Liver (tissue), 9 donors: Measurements from ENCODE around the gene FBP2. TPM values are rescaled to one million over a fixed set of nuclear protein-coding genes. Genes with fewer than 3 reads are reported as not detected.
A peak's percentile ranks its signal among the peaks of the same experiment; 100 is the strongest.

Experiments
- DNase-seq: peaks from one replicate; pipeline ENCODE4 v3.0.0-alpha.2; 2017; ENCODE audit warnings: low spot score
- H3K27ac ChIP-seq, 2 donors: one replicate each; pipeline ENCODE4 v1.7.0; 2013; ENCODE audit warnings: inconsistent platforms in 2 of 2, low read length in 2 of 2, control low read depth in 1 of 2, low read depth in 1 of 2, mild to moderate bottlenecking in 1 of 2
- H3K27me3 ChIP-seq, 4 donors: one replicate each; pipeline versions ENCODE4 v1.6.1 to v1.7.0; 2013; ENCODE audit warnings: low read length in 3 of 4, inconsistent platforms in 1 of 4, mild to moderate bottlenecking in 1 of 4, moderate library complexity in 1 of 4; ENCODE audit not compliant: control insufficient read depth in 4 of 4, insufficient read depth in 4 of 4
- H3K36me3 ChIP-seq, 4 donors: one replicate each; pipeline versions ENCODE4 v1.6.1 to v1.7.0; 2013; ENCODE audit warnings: low read length in 3 of 4, mild to moderate bottlenecking in 3 of 4, low read depth in 1 of 4, moderate library complexity in 1 of 4; ENCODE audit not compliant: control insufficient read depth in 4 of 4, insufficient read depth in 3 of 4
- H3K4me1 ChIP-seq, 4 donors: one replicate each; pipeline versions ENCODE4 v1.6.1 to v1.7.0; 2013; ENCODE audit warnings: low read length in 3 of 4, mild to moderate bottlenecking in 3 of 4, moderate library complexity in 1 of 4; ENCODE audit not compliant: control insufficient read depth in 4 of 4, insufficient read depth in 4 of 4
- H3K4me3 ChIP-seq, 3 donors: one replicate each; pipeline versions ENCODE4 v1.6.1 to v1.7.0; 2013; ENCODE audit warnings: low read length in 3 of 3, control low read depth in 1 of 3, low read depth in 1 of 3, mild to moderate bottlenecking in 1 of 3
- H3K9ac ChIP-seq, 2 donors: one replicate each; pipeline ENCODE4 v1.7.0; 2013; ENCODE audit warnings: low read length in 2 of 2, mild to moderate bottlenecking in 2 of 2, moderate library complexity in 2 of 2, control low read depth in 1 of 2, low read depth in 1 of 2
- H3K9me3 ChIP-seq, 4 donors: one replicate each; pipeline versions ENCODE4 v1.6.1 to v1.7.0; 2013; ENCODE audit warnings: low read length in 3 of 4; ENCODE audit not compliant: control insufficient read depth in 4 of 4
- ATF3 ChIP-seq: IDR thresholded peaks from 2 replicates; pipeline ENCODE4 v1.6.1; 2016; ENCODE audit warnings: antibody characterized with exemption
- CTCF ChIP-seq: fragments of 150-350 bp; IDR thresholded peaks from 2 replicates; pipeline ENCODE4 v1.5.1; 2017; ENCODE audit warnings: improper control_type of control experiment, low read depth, low read length; ENCODE audit not compliant: missing input control
- EGR1 ChIP-seq, 2 donors: IDR thresholded peaks; 2 replicates each; pipeline ENCODE4 v1.6.1; 2016 to 2018; ENCODE audit warnings: antibody characterized with exemption in 2 of 2, low read depth in 2 of 2
- FOXA1 ChIP-seq: IDR thresholded peaks from 2 replicates; pipeline ENCODE4 v1.6.1; 2016; ENCODE audit warnings: antibody characterized with exemption
- FOXA2 ChIP-seq: IDR thresholded peaks from 2 replicates; pipeline ENCODE4 v1.6.1; 2016; ENCODE audit warnings: antibody characterized with exemption
- HNF4A ChIP-seq, 2 donors: conservative IDR thresholded peaks; 2 replicates each; pipeline ENCODE4 v1.6.1; 2016; ENCODE audit warnings: antibody characterized with exemption in 2 of 2, mild to moderate bottlenecking in 2 of 2
- HNF4G ChIP-seq: IDR thresholded peaks from 2 replicates; pipeline ENCODE4 v1.6.1; 2016; ENCODE audit warnings: antibody characterized with exemption
- JUND ChIP-seq, 2 donors: IDR thresholded peaks; 2 replicates each; pipeline ENCODE4 v1.6.1; 2016; ENCODE audit warnings: antibody characterized with exemption in 2 of 2
- MAX ChIP-seq: IDR thresholded peaks from 2 replicates; pipeline ENCODE4 v1.6.1; 2016; ENCODE audit warnings: antibody characterized with exemption
- NR2F2 ChIP-seq: IDR thresholded peaks from 2 replicates; pipeline ENCODE4 v1.6.1; 2016; ENCODE audit warnings: antibody characterized with exemption
- RAD21 ChIP-seq, 2 donors: IDR thresholded peaks; 2 replicates each; pipeline ENCODE4 v1.6.1; 2016; ENCODE audit warnings: antibody characterized with exemption in 2 of 2, mild to moderate bottlenecking in 2 of 2
- RXRA ChIP-seq, 2 donors: IDR thresholded peaks; 2 replicates each; pipeline ENCODE4 v1.6.1; 2017 to 2018; ENCODE audit warnings: antibody characterized with exemption in 2 of 2, mild to moderate bottlenecking in 1 of 2
- SP1 ChIP-seq: IDR thresholded peaks from 2 replicates; pipeline ENCODE4 v1.6.1; 2018; ENCODE audit warnings: antibody characterized with exemption, mild to moderate bottlenecking
- WGBS: extraction: QIAGEN DNeasy Blood & Tissue Kit; methylation state at CpG from one replicate; pipeline ENCODE4 v1.1.7; 2013; 5-methylcytosine and 5-hydroxymethylcytosine counted together
- polyA plus RNA-seq, 2 donors: library from polyadenylated mRNA; stranded (reverse) in 1 of 2; unstranded in 1 of 2; fragments of 200-250 nt in 1 of 2; fragments of >200 nt in 1 of 2; fragmentation: Nextera tagmentation in 1 of 2; extraction: Ambion mirVana in 1 of 2; gene quantifications; one replicate each; pipeline versions ENCODE4 v1.2.1 to v1.2.3, GENCODE V29; 2013 to 2015
- total RNA-seq, 2 donors: library from RNA; depleted of rRNA; stranded (reverse); fragments of >200 nt; gene quantifications; one replicate each; pipeline ENCODE4 v1.2.3, GENCODE V29; 2014
- TF ChIP-seq, protein P1 (sequence below): IDR thresholded peaks from 2 replicates; pipeline ENCODE4 v1.6.1; 2016; ENCODE audit warnings: antibody characterized with exemption
- donor health status: healthy.
- donor health status: healthy.
- donor health status: healthy.
- donor health status: healthy.
- donor health status: healthy.

Gene FBP2
- total and polyA plus RNA-seq, 4 donors: not detected

GRCh38 chr9:94607423-94607691, 13.7 kb upstream of the FBP2 start (continued):
- TF ChIP-seq CTCF: no peak
- no peak for TF ChIP-seq NR2F2
- no peak for TF ChIP-seq HNF4A (conservative IDR thresholded peaks at IDR 0.05)
- no peak for TF ChIP-seq EGR1 (IDR thresholded peaks at IDR 0.05; ENCODE audit: low read depth in 2 of 2)
- TF ChIP-seq MAX: no peak

DNA sequence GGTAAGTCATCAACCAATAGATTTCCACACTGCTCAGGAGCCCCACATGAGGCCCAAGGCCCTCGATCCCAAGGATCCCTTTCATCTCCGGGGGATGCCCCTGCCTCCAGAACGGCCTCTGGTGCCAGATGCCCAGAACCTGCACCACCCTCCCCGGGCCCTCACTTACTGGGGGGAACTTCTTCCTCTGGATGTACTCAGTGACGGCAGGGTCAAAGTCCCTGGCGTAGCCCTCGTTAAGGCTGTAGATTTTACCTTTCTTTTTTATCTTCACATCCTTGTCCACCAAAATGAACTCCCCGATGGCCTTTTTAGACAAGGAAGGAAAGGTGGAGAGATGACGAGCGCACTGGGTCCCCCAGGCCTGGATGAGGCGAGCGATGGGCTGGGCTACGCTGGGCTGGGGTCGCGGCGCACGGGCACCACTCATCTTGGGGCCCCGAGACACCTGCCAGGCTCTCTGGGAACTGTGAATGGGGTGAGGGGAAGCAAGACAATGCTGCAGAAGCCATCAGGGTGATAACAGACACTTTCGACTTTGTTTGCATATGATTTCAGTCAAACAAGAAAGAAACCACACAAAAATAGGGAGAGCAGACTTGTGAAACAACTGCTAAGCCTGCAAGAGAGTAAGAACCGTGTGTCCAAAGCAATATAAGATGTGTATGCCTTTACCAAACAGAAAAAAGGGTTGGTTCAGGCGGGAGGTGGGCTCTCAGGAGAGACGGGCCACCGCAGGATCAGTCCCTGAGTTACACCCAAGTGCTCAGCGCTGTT, 13.2 kb upstream of the FBP2 start:
- peaks cover 8 to 47% (median 37%) of the 10 kb centered on the region in 4 donors for H3K36me3 ChIP-seq
- peak overlapping the region in 1 of 2 donors; percentile 5 for H3K9ac ChIP-seq
- peak overlapping the region; percentile 86 to 88 for H3K27ac ChIP-seq
- TF ChIP-seq MAX: no peak
- no peak for TF ChIP-seq ATF3
- no peak for TF ChIP-seq SP1
- TF ChIP-seq HNF4A (conservative IDR thresholded peaks at IDR 0.05): no peak
- no peak for TF ChIP-seq FOXA2
- no peak for TF ChIP-seq HNF4G
- TF ChIP-seq, protein P1, sequence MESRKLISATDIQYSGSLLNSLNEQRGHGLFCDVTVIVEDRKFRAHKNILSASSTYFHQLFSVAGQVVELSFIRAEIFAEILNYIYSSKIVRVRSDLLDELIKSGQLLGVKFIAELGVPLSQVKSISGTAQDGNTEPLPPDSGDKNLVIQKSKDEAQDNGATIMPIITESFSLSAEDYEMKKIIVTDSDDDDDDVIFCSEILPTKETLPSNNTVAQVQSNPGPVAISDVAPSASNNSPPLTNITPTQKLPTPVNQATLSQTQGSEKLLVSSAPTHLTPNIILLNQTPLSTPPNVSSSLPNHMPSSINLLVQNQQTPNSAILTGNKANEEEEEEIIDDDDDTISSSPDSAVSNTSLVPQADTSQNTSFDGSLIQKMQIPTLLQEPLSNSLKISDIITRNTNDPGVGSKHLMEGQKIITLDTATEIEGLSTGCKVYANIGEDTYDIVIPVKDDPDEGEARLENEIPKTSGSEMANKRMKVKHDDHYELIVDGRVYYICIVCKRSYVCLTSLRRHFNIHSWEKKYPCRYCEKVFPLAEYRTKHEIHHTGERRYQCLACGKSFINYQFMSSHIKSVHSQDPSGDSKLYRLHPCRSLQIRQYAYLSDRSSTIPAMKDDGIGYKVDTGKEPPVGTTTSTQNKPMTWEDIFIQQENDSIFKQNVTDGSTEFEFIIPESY: no peak
- no peak for TF ChIP-seq JUND (IDR thresholded peaks at IDR 0.05)
- no peaks in the 10 kb centered on the region for H3K9me3 ChIP-seq
- no peaks in the 10 kb centered on the region for H3K27me3 ChIP-seq
- 77% methylated on average over 24 of the region's 24 CpGs for WGBS
- no peak overlapping the region for H3K4me3 ChIP-seq
- no peak for DNase-seq
- H3K4me1 ChIP-seq: peaks cover 4 to 43% (median 35%) of the 10 kb centered on the region in 4 donors

GRCh38 chr9:94603259-94604160, 9.9 kb upstream of the FBP2 start:
- no peak for TF ChIP-seq EGR1 (IDR thresholded peaks at IDR 0.05; ENCODE audit: low read depth in 2 of 2)
- TF ChIP-seq FOXA1: no peak
- TF ChIP-seq HNF4G: no peak
- no peak for TF ChIP-seq JUND (IDR thresholded peaks at IDR 0.05)
- peak; percentile 44 for TF ChIP-seq CTCF
- TF ChIP-seq MAX: no peak
- TF ChIP-seq SP1: no peak
- no peak for TF ChIP-seq FOXA2
- TF ChIP-seq HNF4A (conservative IDR thresholded peaks at IDR 0.05): no peak
- TF ChIP-seq ATF3: no peak
- TF ChIP-seq NR2F2: no peak
- TF ChIP-seq, protein P1: no peak
- peak; percentile 63 to 79 for TF ChIP-seq RAD21 (IDR thresholded peaks at IDR 0.05)
- no peak for TF ChIP-seq RXRA (IDR thresholded peaks at IDR 0.05)
- no peaks in the 10 kb centered on the region for H3K27me3 ChIP-seq
- peak overlapping the region in 1 of 2 donors; percentile 35 for H3K27ac ChIP-seq
- peaks cover 8 to 40% (median 31%) of the 10 kb centered on the region in 4 donors for H3K36me3 ChIP-seq
- H3K4me3 ChIP-seq: no peak overlapping the region
- no peak overlapping the region for H3K9ac ChIP-seq
- peaks cover 2 to 31% (median 19%) of the 10 kb centered on the region in 4 donors for H3K4me1 ChIP-seq
- H3K9me3 ChIP-seq: no peaks in the 10 kb centered on the region
- WGBS: 45% methylated on average over 21 of the region's 21 CpGs
- DNase-seq: peak; percentile 71
